Activated CD4-positive, alpha-beta T cell treated with anti-CD3 and anti-CD28 coated beads, Interleukin-2, Interleukin-4, amounts not matched to agents 100 ng/mL and 50 ng/mL, durations not matched to agents 16 hours and 8 hours (primary cell): Measurements from ENCODE around the gene SMLR1.

Experiments
- DNase-seq: peaks from one replicate; pipeline ENCODE4 v3.0.0-alpha.2; 2020; ENCODE audit warnings: low spot score

The SMLR1 gene

DNA sequence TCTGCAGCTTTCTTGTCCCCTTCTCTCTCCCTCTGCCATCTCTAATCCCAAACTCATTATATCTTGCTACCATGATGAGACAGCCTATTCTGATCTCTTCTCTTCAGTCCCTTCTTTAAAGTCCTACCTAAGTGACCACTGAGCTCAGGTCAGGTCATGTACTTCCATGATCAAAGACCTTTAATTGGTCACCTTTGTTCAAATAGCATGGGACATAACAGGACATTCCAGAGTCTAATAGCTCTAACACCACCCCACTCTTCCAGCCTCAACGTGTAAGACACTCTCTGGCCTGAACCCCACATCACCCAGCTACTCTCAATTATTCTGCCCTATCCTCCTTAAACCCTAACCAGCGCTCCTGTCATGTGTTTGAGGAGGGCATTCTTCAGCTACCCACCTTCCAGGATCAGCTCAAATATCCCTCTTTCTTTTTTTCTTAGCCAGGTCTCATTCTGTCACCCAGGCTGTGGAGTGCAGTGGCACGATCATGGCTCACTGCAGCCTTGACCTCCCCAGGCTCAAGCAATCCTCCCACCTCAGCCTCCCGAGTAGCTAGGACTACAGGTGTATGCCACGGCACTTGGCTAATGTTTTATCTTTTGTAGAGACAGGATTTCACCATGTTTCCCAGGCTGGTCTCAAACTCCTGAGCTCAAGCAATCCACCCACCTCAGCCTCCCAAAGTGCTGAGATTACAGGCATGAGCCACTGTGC lies 2.1 kb upstream of the SMLR1 start:
- DNase-seq, result no peak

DNA sequence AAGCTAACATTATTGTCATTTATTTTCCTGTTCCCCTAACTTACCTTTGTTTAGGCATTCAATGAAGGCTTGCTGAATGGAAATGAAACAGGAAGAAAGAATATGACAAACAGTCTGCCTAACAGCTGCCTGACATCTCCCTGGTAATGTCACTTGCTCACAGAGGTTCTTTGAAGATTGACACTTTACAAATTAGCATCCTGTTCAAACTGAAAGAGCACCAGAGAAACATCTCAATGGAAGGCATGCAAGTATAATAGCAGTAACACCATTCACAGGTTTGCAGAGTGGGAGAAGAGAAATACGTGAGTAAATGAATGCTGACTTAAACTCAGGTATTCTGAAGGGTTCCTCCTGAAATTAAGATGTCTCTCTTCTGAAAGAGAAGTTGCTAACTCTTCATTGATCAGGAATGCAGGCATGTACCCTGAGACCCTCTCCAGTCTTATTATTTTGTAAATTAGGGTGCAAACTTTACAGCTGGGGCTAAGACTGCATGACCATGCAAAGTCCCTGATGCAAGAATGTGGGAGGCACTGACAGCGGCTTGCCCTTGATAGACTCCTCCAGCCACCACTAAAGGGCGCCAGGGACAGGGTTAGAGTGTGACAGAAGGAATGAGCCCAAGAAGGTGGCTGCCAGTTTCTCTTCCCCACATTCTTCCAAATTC lies 1.3 kb upstream of the SMLR1 start:
- DNase-seq, result no peak

DNA sequence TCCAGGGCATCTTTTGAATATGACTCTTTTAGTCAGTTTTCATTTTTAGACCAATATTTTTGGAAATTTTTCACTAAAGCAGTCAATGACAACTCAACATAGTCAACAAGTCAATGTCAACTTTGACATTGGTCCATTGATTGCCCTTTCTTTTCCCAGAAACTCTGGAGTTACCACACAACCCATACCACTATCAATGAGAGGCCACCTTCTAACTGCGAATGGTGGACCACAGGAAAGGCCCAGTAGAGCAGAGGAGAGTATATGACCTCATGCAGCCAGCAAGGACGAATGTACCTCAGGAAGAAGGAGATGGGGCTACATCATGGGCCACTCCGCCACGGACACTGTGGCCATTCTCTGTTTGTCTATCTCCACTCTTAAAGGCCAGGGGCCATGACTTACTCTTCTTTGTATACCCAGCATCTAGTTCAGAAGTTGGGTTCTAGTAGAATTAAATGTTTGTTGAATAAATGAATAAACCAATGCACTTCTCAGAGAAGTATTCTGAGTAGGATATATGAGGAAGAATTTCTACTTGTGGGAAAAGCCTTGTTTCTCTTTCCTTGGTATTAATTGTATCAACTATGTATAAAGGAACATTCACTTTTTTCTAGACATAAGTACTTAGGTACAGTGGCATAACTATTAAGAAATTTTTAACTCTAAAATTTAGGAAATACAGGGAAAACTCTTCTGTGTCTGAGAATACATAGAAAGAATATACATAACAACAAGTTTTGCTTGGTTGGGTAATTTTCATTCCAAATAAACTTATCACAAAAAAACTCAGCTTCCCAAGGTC lies 562 bp upstream of the SMLR1 start:
- no peak for DNase-seq

DNA sequence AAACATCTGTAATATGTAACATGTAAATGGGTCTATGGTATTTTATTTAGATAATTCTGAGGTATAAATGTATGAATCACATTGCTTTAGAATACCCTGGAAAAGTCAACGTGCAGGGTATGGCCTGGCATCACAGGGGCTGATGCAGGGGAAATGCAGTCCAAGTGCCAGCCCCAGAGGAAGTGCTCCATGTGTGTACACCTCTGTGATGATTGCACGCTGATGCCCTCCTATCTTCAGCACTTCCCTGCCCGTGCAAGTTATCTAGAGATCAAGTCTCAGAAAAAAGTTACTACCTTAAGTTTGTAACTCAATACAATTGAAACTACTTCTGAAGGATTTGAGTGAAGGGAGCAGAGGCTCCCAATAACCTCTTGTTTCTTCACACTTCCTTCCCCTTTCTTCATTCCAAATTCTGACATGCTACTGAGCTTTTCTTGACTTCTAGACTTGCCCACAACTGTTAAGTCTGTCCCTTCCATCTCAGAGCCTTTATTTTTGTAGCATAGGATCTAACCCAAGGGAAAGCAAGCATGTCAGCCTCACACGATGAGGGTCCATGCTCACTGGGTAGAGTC lies 2.2 kb downstream of the SMLR1 start:
- DNase-seq, result no peak

DNA sequence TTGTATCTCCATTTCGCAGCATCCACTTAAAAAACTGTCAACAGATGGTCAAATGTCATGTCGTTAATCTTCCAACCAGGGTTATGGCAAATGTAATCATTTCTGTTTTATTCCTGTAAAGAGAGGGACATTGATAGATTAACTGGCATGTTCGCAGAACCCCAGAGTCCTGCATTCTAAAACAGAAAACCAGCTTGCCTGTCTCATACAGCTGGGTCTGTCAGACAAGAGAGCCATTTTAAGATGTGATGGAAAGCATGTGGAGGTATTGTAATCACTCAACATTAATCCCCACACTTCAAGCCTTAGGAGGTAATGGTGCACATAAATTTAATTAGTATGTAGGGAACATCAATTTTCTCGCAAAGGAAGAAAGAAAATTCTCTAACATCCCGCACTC lies 4.4 kb downstream of the SMLR1 start:
- no peak for DNase-seq

DNA sequence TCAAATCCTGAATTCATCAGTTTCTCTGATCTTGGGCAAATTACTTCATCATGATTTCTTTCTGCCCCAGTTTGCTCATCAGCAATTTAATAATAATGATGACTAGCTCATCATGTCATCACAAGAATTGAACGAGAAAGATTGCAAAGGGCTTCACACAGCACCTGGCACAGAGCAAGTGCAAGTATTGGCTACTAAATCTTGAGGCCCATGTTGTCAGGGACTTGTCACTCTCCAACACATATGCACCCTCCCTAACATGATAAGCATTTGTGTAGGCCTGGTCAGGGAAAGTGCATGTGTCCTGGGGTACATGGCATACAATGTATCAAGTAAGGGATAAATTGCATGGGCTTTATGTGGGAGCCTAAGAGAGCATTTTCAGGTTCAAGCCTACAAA lies 6.4 kb downstream of the SMLR1 start:
- no peak for DNase-seq

DNA sequence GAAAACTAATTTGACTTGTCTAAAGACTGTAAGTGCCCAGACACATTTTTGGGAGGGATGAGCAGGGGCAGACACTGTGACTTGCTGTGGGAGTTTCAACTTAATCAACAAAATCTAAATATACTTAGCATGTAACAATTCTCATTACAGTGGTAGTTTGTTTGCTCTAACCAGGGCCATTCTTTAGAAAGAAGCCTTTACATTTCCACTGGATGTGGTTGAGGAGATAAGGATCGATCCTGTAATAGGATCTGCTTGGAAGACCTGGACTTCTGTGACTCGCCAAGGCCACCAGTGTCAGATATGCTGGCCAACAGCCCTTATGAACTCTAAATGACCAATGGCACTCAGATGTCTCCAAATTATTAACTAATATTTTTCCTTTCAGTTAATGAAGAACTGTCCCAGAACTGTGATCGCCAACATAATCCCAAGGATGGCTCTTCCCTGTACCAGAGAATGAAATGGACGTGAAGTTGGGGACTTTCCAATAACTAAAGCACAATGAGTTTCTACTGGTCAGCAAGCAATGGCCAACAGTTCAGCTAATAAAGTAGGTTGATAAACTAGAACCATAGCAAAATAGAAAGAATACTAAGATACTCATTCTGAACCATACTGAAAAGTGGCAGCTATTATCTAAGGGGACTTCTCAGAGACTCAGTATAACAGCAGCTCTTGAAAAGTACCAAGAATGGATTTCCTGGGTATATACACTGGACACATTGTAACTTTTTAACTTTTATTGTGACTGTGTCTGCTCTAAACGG lies 7.5 kb downstream of the SMLR1 start:
- DNase-seq, result no peak

DNA sequence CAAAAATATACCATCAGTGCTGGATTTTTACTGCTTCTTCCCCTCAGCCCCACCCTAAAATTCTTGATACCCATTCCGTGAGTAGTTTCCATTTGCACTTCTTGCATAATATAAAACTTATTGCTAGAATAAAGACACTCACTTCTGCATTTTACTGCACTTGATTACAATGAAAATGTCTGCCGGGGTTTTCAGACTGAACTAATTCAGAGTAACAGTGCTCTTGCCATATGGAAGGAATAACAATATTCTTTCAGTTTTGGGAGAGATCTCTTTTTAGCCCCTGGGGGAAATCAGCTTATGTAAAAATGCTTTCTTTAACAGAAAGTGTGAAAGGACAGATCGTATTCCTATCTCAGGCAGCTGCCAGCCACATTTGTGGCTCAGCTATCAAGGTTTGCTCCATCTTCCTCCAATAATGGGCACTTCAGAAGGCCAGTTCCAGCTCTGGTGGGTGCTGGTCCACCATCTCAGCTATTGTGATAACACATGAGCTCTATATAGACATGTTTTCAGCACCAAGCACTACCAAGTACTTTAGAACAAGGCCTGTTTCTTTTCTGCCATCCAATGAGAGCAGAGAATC lies 8.9 kb downstream of the SMLR1 start:
- DNase-seq, result no peak

DNA sequence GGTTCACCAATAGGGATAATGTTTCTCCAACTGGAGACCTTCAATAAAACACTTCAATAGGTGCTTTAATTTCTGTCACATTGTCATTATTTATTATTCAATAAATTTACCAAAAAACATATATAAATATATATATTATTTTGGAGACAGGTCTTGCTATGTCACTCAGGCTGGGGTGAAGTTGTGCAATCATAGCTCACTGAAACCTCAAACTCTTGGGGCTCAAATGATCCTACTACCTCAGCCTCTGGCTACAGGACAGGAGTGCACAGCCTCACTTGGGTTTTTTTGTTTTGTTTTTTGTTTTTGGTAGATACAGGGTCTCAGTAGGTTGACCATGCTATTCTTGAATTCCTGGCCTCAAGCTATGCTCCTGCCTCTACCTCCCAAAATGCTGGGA lies 9.9 kb downstream of the SMLR1 start:
- DNase-seq, result no peak

DNA sequence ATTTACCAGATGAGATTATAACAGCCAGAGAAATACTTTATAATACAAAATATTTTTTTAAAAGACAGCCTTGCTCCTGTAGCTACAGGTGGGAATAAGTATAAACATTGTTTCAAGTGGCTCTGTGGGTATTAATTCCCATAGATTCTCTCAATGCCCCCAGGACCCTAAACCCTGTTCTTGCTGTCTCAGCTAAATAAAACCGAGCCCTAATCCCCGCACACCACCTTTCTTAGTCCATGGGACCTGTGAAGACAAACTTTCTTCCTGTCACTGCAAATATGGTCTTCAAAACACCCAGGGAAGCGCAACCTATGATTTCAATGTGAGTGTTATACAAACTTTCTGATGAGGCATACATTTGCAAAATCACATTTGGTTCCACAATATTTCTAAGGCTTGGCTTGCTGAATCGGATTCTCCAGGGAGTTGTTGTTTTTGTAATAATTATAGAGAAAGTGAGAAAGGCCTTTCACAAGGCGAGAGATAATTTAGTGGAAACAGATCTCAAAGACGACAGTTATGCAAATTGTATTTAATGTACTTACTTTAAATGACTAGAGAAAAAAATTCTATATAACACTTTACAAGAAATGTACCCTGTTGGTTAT lies 11.1 kb downstream of the SMLR1 start:
- no peak for DNase-seq

DNA sequence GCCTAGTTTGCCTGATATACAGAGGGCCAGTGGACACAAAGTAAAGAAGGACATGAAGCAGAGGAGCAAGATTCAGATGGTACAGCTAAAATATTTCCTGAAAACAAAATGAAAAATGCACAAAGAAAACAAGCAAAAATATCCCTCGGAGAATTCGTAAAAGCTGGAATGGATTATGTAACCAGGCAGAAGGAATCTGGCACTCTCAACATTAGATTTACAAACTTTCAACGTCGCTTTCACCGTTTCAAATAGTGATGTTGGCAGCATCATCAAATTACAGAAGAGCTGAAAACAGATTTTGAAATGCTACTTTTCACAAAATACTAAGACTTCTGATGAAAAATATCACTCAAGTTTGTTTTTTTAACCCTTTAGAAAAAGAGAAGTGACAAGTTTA lies 11.7 kb downstream of the SMLR1 start:
- no peak for DNase-seq

DNA sequence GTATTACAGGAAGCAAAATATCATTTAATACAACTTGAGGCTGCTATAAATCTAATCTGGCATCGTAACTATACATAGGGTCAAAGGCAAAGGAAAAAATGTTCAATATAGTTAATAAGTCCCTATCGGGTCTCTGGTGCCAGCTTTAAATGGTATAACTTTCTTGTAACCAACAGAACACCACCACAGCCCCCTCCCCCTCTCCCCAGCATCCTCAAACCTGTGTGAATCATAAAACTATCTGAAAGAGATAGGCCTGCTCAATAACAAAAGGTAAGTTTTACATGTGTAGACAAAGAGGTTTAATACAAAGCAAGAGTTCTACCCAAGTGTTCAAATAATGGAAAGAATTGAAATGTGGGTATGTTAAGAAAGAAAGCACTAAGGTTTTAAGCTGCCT lies 12.2 kb downstream of the SMLR1 start:
- no peak for DNase-seq

DNA sequence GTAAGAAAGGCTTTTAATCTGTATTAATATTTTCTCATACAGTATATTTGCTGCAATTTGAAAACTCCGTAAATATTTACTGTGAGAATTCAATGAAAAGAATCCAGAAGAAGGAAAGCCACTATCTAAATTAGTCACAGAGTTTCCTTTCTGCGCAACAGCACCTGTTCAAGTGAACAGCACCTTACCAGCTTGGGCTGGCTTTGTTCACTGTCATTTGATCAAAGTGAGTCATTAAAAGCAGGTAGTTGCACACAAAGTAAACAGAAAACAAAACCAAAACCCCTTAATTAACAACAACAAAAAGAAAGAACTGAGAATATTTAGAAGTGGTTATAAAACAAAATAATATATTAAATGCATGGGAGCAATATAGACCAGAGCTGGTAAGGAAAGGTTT lies 12.8 kb downstream of the SMLR1 start:
- no peak for DNase-seq

DNA sequence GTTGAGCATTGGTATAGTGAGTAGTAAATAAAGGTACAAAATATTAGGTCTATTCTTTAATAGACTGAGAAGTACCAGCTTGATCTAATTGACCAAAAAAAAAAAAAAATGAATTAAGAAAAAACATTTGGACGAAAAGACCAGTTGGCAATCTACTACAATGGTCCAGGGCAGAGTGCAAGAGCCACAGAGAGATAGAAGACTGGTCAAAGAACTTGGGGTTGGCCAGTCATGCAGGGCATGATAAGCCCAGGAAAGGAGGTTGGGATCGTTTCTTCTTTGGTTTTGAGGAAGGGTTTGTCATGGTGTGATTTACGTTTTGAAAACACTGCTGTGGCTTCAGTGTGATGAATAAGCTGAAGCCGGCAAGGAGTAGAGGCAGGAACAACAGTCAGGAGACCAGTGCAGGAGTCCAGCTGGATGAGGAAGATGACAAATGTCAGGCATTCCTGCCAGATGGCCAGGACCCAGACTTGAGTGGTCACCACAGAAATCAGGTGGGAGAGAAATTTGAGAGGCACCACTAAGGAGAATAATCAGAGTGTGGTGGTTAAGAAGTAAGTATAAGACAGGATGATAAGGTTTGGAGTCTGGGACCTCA lies 14.0 kb downstream of the SMLR1 start:
- no peak for DNase-seq

DNA sequence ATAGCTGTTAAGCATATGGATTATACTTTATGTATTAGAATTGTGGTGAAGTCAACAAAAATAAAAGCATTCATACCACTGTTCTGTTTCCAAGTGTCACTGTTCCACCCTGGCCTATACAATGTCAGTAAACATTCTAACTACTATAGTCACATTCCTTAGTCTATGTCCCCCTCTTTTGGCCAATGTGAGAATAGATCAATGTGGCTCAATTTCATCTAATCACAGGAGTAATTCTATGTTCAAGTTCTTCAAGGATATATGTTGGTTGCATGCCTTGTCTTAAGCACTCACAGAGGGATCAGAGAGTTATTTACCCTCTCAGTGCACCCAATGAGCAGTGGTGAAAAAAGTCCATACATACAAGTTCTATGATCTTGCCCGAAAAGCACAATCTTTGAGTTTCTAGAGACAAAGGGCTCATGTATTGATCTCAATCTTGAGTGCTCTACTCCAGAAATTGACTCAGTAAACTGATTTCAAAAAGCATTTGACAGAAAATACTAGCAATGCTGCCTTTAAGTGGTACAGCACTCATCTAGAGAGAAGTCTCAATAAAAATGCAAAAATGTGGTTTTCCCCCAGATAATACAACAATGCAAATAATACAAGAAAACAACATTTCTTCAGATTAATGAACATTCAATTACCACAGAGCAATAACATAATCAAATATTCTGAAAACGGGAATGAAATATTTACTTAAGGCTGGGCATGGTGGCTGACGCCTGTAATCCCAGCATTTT lies 16.5 kb downstream of the SMLR1 start:
- peak; percentile 34 for DNase-seq

DNA sequence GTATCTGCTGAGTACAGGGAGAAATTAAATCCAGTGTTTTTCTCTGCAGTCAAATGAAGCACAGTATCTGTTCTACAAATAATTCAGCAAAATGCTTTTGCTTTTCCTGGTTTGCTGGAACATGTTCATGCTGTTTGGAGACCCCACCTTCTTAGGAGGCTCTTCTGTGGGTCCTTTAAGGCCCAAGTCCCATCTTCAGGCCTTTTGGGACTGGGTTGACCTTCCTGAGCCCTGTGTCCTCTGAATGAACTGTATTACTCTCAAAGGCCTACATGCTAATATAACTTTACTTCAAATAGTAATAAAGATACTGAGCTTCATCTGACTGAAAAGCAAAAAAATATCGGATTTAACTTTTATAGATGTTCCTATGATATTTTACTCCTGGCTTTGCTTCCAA lies 19.3 kb downstream of the SMLR1 start:
- DNase-seq, result no peak

DNA sequence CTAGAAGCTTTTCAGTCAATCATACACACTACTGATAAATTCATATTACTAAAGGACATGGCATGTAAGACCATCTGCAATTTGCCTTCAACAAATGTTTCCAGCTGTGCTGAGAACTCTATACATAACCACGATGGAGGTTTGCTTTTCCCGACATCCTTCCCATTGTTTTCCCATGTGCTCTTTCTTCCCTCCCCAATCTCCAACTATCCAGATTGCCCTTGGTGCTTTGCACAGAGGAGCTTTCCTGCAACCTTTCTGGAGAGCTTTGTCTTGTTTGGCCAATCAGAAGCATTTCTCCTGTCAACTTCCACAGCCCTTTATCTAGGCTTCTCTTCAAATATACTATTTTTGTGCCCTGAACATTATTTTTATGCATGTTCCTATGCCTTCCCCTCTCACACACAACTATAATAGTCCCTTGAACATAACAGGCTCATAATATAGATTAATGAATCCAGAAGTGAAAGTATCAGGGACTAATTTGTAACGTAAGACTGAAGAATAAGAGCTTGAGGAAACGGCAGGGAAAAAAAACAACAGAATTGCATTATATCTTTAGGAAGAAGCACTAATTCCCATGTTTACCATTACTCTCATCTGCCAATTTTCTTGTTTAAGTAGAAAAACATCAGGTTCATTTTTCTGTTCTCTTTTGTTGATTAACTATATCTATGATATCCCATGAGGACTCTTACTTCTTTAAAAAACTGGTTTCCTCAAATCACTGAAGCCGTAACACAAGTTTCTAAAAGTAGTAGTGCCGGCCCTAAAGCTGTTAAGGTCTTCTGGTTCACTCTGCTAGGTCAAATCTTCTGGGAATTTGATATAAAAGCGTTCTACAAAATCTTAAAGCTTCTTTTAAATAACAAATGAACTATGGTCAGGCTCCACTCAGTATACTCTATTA lies 20.1 kb downstream of the SMLR1 start:
- no peak for DNase-seq

DNA sequence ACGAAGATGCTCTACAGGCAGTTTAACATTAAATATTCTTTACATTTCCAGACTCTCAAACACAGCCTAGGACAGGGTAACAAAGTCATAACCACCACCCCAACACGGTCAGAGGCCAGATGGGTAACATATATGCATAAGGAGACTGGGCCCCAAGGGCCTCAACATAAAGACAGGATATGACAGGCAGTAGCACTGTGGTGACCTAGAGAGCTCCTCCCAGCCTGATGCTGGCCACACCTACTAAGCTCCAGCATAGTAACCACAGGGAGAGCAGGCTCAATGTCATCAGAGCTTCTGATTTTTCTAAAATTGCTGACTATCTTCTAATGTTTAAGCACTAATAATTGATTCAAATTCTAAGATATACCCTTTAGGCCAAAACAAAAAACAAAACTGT lies 21.7 kb downstream of the SMLR1 start:
- peak; percentile 16 for DNase-seq

DNA sequence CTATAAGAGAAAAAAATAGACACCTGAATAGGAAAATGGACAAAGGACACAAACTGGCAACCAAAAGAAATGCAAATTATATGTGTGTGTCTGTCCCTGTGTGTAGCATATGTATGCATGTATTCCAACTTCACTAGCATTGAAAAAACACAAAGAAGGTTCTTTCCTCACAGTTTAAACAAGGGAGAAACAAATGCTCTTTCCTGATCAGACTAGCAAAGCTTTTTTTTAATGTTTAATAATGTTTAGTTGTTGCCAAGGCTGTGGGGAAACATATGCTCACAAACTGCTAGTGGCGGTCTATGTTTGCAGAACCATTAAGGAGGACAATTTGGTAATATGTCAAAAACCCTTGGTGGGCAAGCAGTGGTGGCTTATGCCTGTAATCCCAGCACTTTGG lies 22.4 kb downstream of the SMLR1 start:
- DNase-seq, result no peak
